ENCODE results near the gene BEND6. TPM values are rescaled to one million over a fixed set of nuclear protein-coding genes. Genes with fewer than 3 reads are reported as not detected.
"Not testable (repeated sequence)": the region's sequence is repeated elsewhere in the genome, so short reads cannot be mapped to it uniquely, and the experiment has no call there.

The BEND6 gene
- total and polyA plus RNA-seq, 12 donors = 0.07 to 1.8 (median 0.36) TPM

DNA sequence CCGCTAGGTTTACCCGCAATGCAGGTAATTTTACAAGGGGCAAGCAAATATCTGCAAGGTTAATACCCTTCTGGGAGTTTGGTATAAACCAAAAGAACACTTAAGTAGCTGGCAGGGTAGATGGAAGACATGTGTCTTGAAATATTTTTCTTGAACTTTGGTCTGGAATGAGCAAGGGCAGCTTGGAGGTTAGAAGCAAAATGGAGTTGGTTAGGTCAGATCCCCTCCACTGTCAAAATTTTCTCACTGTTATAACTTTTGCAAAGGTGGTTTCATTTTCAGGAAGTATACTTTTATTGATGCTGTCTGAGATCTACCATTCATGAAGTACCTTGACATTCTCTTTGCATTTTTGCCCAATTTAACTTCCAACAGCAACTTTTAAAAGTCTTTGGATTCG, 78.3 kb downstream of the BEND6 start:
- no peak overlapping the region for H3K4me3 ChIP-seq
- ATAC-seq (no peak), DNase-seq (no peak)
- TF ChIP-seq, protein P1, sequence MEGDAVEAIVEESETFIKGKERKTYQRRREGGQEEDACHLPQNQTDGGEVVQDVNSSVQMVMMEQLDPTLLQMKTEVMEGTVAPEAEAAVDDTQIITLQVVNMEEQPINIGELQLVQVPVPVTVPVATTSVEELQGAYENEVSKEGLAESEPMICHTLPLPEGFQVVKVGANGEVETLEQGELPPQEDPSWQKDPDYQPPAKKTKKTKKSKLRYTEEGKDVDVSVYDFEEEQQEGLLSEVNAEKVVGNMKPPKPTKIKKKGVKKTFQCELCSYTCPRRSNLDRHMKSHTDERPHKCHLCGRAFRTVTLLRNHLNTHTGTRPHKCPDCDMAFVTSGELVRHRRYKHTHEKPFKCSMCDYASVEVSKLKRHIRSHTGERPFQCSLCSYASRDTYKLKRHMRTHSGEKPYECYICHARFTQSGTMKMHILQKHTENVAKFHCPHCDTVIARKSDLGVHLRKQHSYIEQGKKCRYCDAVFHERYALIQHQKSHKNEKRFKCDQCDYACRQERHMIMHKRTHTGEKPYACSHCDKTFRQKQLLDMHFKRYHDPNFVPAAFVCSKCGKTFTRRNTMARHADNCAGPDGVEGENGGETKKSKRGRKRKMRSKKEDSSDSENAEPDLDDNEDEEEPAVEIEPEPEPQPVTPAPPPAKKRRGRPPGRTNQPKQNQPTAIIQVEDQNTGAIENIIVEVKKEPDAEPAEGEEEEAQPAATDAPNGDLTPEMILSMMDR (IDR thresholded peaks at IDR 0.05) = no peak
- H3K27ac ChIP-seq = no peak overlapping the region
- H3K4me1 ChIP-seq = no peaks in the 10 kb centered on the region
- intact Hi-C loops (cut with DNase I) = no loop called here
- 94 to 96% methylated on average over 3 of the region's 3 CpGs for WGBS, 2 donors
- peaks cover 0 to 21% (median 0%) of the 10 kb centered on the region in 7 donors for H3K27me3 ChIP-seq
- H3K36me3 ChIP-seq = no peaks in the 10 kb centered on the region
- H3K9me3 ChIP-seq = no peaks in the 10 kb centered on the region

DNA sequence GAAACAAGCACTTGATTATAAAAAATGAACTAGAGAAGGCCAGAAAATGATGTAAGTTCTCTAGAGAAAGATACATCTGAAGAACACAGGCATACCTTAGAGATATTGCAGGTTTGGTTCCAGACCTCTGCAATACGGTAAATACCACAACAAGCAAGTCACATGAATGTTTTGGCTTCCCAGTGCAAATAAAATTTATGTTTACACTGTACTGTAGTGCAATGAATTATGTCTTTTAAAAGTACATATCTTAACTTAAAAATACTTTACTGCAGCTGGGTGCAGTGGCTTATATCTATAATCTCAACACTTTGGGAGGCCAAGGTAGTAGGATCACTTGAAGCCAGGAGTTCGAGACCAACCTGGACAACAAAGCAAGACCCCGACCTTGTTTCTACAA, 80.6 kb downstream of the BEND6 start:
- H3K27ac ChIP-seq = no peak overlapping the region
- 25 to 28% methylated on average over 3 of the region's 3 CpGs for WGBS, 2 donors
- TF ChIP-seq, protein P1 (IDR thresholded peaks at IDR 0.05) = no peak
- intact Hi-C loops (cut with DNase I) = no loop called here
- ATAC-seq = no peak
- peaks cover 0 to 28% (median 4%) of the 10 kb centered on the region in 7 donors for H3K27me3 ChIP-seq
- no peak for DNase-seq
- H3K4me3 ChIP-seq = no peak overlapping the region
- H3K4me1 ChIP-seq = no peaks in the 10 kb centered on the region
- H3K9me3 ChIP-seq = no peaks in the 10 kb centered on the region
- H3K36me3 ChIP-seq = no peaks in the 10 kb centered on the region

DNA sequence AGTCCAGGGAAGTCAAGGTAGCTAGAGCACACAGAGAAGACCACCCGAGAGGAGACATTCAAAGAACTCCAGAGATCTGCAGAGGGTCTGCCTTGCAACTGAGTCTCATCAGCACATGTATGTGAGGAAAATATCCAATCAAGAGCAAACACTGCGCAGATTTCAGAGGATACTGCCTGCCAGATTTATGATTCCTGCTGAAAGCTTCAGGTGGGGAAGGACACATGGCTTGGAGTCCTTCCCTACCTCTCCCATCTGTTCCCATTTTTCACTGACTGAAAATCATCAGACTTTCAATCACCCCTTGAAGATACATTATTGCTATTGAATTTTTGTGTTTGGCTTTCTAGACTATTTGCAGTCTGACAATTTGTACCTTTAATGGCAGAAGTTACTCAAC, 84.0 kb downstream of the BEND6 start:
- Histone ChIP-seq H3K9me3 (no peaks in the 10 kb centered on the region), H3K27me3 (peaks cover 0 to 42% (median 9%) of the 10 kb centered on the region in 7 donors), H3K4me1 (no peaks in the 10 kb centered on the region), H3K27ac (no peak overlapping the region), H3K36me3 (no peaks in the 10 kb centered on the region), H3K4me3 (no peak overlapping the region)
- DNase-seq (no peak), ATAC-seq (no peak)
- 89 to 91% methylated on average over 2 of the region's 2 CpGs for WGBS, 2 donors
- intact Hi-C loops (cut with DNase I) = no loop called here
- TF ChIP-seq, protein P1 (IDR thresholded peaks at IDR 0.05) = no peak

DNA sequence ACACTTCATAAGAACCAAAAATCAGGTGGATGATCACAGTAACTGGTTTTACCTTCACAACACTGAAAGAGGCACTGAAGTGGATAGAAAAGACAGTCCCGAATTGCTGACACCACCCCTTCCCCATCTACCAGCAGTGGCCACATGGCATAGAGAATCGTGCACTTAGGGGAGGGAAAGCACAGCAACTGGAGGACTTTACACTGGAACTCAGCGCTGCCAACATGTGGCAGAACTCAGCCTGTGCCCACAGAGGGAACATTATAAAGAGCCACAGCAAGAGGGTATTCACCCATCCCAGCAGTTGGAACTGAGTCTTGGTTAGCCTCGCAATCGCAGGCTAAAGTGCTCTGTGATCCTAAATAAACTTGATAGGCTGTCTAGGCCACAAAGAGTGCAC, 85.1 kb downstream of the BEND6 start:
- Histone ChIP-seq H3K27me3 (peaks cover 0 to 36% (median 9%) of the 10 kb centered on the region in 7 donors), H3K4me3 (no peak overlapping the region), H3K27ac (no peak overlapping the region), H3K36me3 (no peaks in the 10 kb centered on the region), H3K4me1 (no peaks in the 10 kb centered on the region), H3K9me3 (peaks cover 0 to 1% (median 0%) of the 10 kb centered on the region in 11 donors)
- TF ChIP-seq, protein P1 (IDR thresholded peaks at IDR 0.05) = no peak
- intact Hi-C loops (cut with DNase I) = loop anchor here in 1 of 10 donors (10.0 kb wide), 1 partner anchor 275 kb away; the partner anchor contains the start of gene PRIM2
- WGBS, 2 donors = 71 to 76% methylated on average over 5 of the region's 5 CpGs
- no peak for ATAC-seq
- DNase-seq = no peak

DNA sequence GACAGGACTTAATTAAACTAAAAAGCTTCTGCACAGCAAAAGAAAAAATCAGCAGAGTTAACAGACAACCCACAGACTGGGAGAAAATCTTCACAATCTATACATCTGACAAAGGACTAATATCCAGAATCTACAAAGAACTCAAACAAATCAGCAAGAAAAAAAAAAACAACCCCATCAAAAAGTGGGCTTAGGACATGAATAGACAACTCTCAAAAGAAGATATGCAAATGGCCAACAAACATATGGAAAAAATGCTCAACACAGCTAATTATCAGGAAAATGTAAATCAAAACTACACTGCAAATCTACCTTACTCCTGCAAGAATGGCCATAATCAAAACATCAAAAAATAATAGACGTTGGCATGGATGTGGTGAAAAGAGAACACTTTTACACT, 89.2 kb downstream of the BEND6 start:
- DNase-seq, H3K27ac ChIP-seq, H3K4me3 ChIP-seq, H3K9me3 ChIP-seq, ATAC-seq, H3K36me3 ChIP-seq: not testable (repeated sequence)
- 85 to 88% methylated on average over 1 of the region's 1 CpG for WGBS, 2 donors
- H3K27me3 ChIP-seq = peaks cover 0 to 24% (median 4%) of the 10 kb centered on the region in 7 donors
- peaks cover 0 to 17% (median 9%) of the 10 kb centered on the region in 9 donors for H3K4me1 ChIP-seq
- intact Hi-C loops (cut with DNase I) = loop anchor here in 1 of 10 donors (10.0 kb wide), 1 partner anchor 271 kb away; the partner anchor contains the start of gene PRIM2

Measured in heart right ventricle (tissue), 16 donors.